HepG2 (cell line): ENCODE data around the gene IRAK1BP1. TPM values are rescaled to one million over a fixed set of nuclear protein-coding genes. Genes with fewer than 3 reads are reported as not detected.

Source experiments
- ATAC-seq: fragments of 200-7000 bp; cut with Tn5 transposase; 3 replicates; pipeline ENCODE4 v1.9.1; 2020; ENCODE audit warnings: mild to moderate bottlenecking, moderate library complexity
- BruUV-seq: library from RNA; stranded (reverse); fragments of 400-500 nt; replicated peaks from 2 replicates; lab custom pipeline; 2021; lab: Mats Ljungman, UMichigan
- CTCF ChIA-PET: fragments of 300-600 bp; formaldehyde crosslinking; extraction: SDS; loops from one replicate; lab custom pipeline; 2021; ENCODE audit warnings: low total read pairs, inconsistent platforms, low intra/inter-chr PET ratio; lab: Yijun Ruan, JAX
- POLR2A ChIA-PET: fragments of 350-600 bp; sonication (Branson Sonifier 250); formaldehyde crosslinking; loops from one replicate; lab custom pipeline; 2020; ENCODE audit warnings: antibody characterized with exemption, inconsistent platforms; lab: Yijun Ruan, JAX
- DNase-seq: peaks from one replicate; pipeline ENCODE4 v3.0.0-alpha.2; 2015; ENCODE audit warnings: low spot score
- FAIRE-seq: peaks from 3 replicates; lab custom pipeline; 2011; peaks lifted over from hg19 to GRCh38; lab: Jason Lieb, UNC
- H2AFZ ChIP-seq: one replicate; pipeline ENCODE4 v1.6.1; 2011; ENCODE audit warnings: low read length, inconsistent platforms
- H3K27ac ChIP-seq: fragments of 300-600 bp; 3 replicates; pipeline ENCODE4 v1.8.0; 2011; ENCODE audit warnings: mixed run types, mild to moderate bottlenecking, mixed read lengths, low read length, inconsistent platforms; ENCODE audit not compliant: insufficient read depth; ENCODE audit errors: extremely low read length
- H3K27me3 ChIP-seq, 2 experiments: fragments of 200-600 bp in 1 of 2; 2 replicates in 1 of 2; 3 replicates in 1 of 2; pipeline versions ENCODE4 v1.6.0 to v1.8.0; 2011; ENCODE audit warnings: low read length in 2 of 2, mild to moderate bottlenecking in 2 of 2, moderate library complexity in 2 of 2, inconsistent platforms in 1 of 2; ENCODE audit not compliant: insufficient read depth in 2 of 2, control insufficient read depth in 1 of 2
- H3K36me3 ChIP-seq, 2 experiments: fragments of 200-600 bp in 1 of 2; replicated peaks in 1 of 2; 2 replicates in 1 of 2; 3 replicates in 1 of 2; pipeline versions ENCODE4 v1.5.1 to v1.8.0; 2011; ENCODE audit warnings: low read length in 2 of 2, inconsistent platforms in 1 of 2; ENCODE audit not compliant: insufficient read depth in 2 of 2, control insufficient read depth in 1 of 2
- H3K4me1 ChIP-seq: 2 replicates; pipeline ENCODE4 v1.5.1; 2012; ENCODE audit warnings: low read length, inconsistent platforms; ENCODE audit not compliant: insufficient read depth
- H3K4me2 ChIP-seq: 2 replicates; pipeline ENCODE4 v1.6.0; 2011; ENCODE audit warnings: low read depth, low read length, inconsistent platforms
- H3K4me3 ChIP-seq, 3 experiments: fragments of 200-600 bp in 1 of 3; sonication (generic), shearing (Covaris generic) in 1 of 3; replicated peaks in 1 of 3; 2 replicates each; pipeline ENCODE4 v1.5.1; 2011 to 2016; ENCODE audit warnings: low read length in 3 of 3, inconsistent platforms in 2 of 3, low read depth in 2 of 3, mild to moderate bottlenecking in 2 of 3, control low read depth in 1 of 3, mixed read lengths in 1 of 3; ENCODE audit not compliant: insufficient read depth in 1 of 3
- H3K79me2 ChIP-seq: one replicate; pipeline ENCODE4 v1.6.1; 2011; ENCODE audit warnings: low read length, inconsistent platforms; ENCODE audit not compliant: insufficient read depth
- H3K9ac ChIP-seq: 2 replicates; pipeline ENCODE4 v1.6.0; 2011; ENCODE audit warnings: mild to moderate bottlenecking, low read depth, low read length, inconsistent platforms; ENCODE audit not compliant: insufficient read depth
- H3K9me3 ChIP-seq: 2 replicates; pipeline ENCODE4 v1.5.1; 2012; ENCODE audit warnings: mild to moderate bottlenecking, low read length
- H4K20me1 ChIP-seq: 2 replicates; pipeline ENCODE4 v1.6.0; 2011; ENCODE audit warnings: inconsistent platforms, mild to moderate bottlenecking, low read length, moderate library complexity; ENCODE audit not compliant: insufficient read depth
- ARHGAP35 ChIP-seq: sonication (generic); formaldehyde crosslinking; IDR thresholded peaks from 2 replicates; pipeline ENCODE4 v1.9.0; 2022; ENCODE audit warnings: mild to moderate bottlenecking, inconsistent platforms, moderate library complexity, missing genetic modification reagents, borderline replicate concordance
- CREB1 ChIP-seq, 2 experiments: fragments of 450-650 bp in 1 of 2; IDR thresholded peaks; 2 replicates each; pipeline ENCODE4 v1.6.1; 2016 to 2017; ENCODE audit warnings: control low read depth in 1 of 2, mild to moderate bottlenecking in 1 of 2, missing compliant biosample characterization in 1 of 2, missing genetic modification characterization in 1 of 2
- FOXK2 ChIP-seq: fragments of 450-650 bp; IDR thresholded peaks from 2 replicates; pipeline ENCODE4 v1.6.1; 2016
- IRF1 ChIP-seq: sonication (generic); formaldehyde crosslinking; IDR thresholded peaks from 2 replicates; pipeline ENCODE4 v1.4.0; 2020; ENCODE audit warnings: low read depth, mild to moderate bottlenecking, missing genetic modification reagents
- JUN ChIP-seq: sonication (generic); formaldehyde crosslinking; IDR thresholded peaks from 2 replicates; pipeline ENCODE4 v1.4.0; 2020; ENCODE audit warnings: mild to moderate bottlenecking, missing genetic modification reagents
- KDM5B ChIP-seq: sonication (generic); formaldehyde crosslinking; IDR thresholded peaks from 2 replicates; pipeline ENCODE4 v1.4.0; 2020; ENCODE audit warnings: missing genetic modification reagents, mild to moderate bottlenecking, borderline replicate concordance
- PBX2 ChIP-seq: IDR thresholded peaks from 2 replicates; pipeline ENCODE4 v1.6.1; 2016; ENCODE audit warnings: control low read depth
- SOX13 ChIP-seq, 3 experiments: fragments of 450-650 bp in 1 of 3; sonication (generic) in 1 of 3; formaldehyde crosslinking in 1 of 3; IDR thresholded peaks in 2 of 3; conservative IDR thresholded peaks in 1 of 3; 2 replicates each; pipeline versions ENCODE4 v1.5.0 to v1.6.1; 2016 to 2020; ENCODE audit warnings: antibody characterized with exemption in 1 of 3, mild to moderate bottlenecking in 1 of 3, missing compliant biosample characterization in 1 of 3, missing genetic modification reagents in 1 of 3, moderate library complexity in 1 of 3
- TFE3 ChIP-seq: IDR thresholded peaks from 2 replicates; pipeline ENCODE4 v1.6.1; 2016
- ZBTB1 ChIP-seq: sonication (generic); formaldehyde crosslinking; IDR thresholded peaks from 2 replicates; pipeline ENCODE4 v1.4.0; 2020; ENCODE audit warnings: missing genetic modification reagents, borderline replicate concordance
- ZNF143 ChIP-seq: sonication (generic); formaldehyde crosslinking; IDR thresholded peaks from 2 replicates; pipeline ENCODE4 v1.4.0; 2020; ENCODE audit warnings: missing genetic modification reagents
- ZNF180 ChIP-seq: sonication (generic); formaldehyde crosslinking; IDR thresholded peaks from 2 replicates; pipeline ENCODE4 v1.4.0; 2020; ENCODE audit warnings: low read depth, missing genetic modification reagents, borderline replicate concordance
- WGBS: methylation state at CpG from one replicate; pipeline ENCODE4 v1.1.6; 2017; ENCODE audit warnings: low lambda C conversion rate; 5-methylcytosine and 5-hydroxymethylcytosine counted together
- in situ Hi-C: cut with HindIII; loops from 2 replicates; pipeline ENCODE4 v1.10.0; 2017; ENCODE audit warnings: low pct_unique_long_range_greater_than_20kb; ENCODE audit not compliant: extremely low pct_ligation_motif_present
- intact Hi-C: fragments of 100-400 bp; cut with micrococcal nuclease; formaldehyde crosslinking; loops from one replicate; pipeline ENCODE4 v1.10.0; 2022; ENCODE audit not compliant: unreplicated experiment
- polyA plus RNA-seq, 8 experiments: library from polyadenylated mRNA; depleted of rRNA in 3 of 8; stranded (reverse) in 7 of 8; unstranded in 1 of 8; fragments of >200 nt; fragmentation: Illumina TruSeq in 4 of 8; extraction: Trizol in 4 of 8; gene quantifications; 2 replicates each; pipeline versions ENCODE4 v1.2.1 to v1.2.3, GENCODE V29; 2011 to 2016; ENCODE audit warnings: low read depth in 4 of 8, missing spikeins in 1 of 8, mixed read lengths in 1 of 8; ENCODE audit not compliant: insufficient read depth in 1 of 8
- total RNA-seq, 5 experiments: library from RNA; depleted of rRNA; stranded (reverse); fragments of >200 nt; fragmentation: Illumina TruSeq; extraction: Trizol; gene quantifications; 2 replicates each; pipeline ENCODE4 v1.2.3, GENCODE V29; 2016; ENCODE audit warnings: low read depth in 1 of 5
- TF ChIP-seq, protein P1 (sequence below): sonication (generic); formaldehyde crosslinking; IDR thresholded peaks from 2 replicates; pipeline ENCODE4 v1.9.0; 2021; ENCODE audit warnings: missing genetic modification reagents, mild to moderate bottlenecking, borderline replicate concordance
- TF ChIP-seq, protein P2 (sequence below): sonication (generic); formaldehyde crosslinking; IDR thresholded peaks from 2 replicates; pipeline ENCODE4 v1.5.1; 2020; ENCODE audit warnings: missing genetic modification reagents, mild to moderate bottlenecking, borderline replicate concordance
- TF ChIP-seq, protein P3 (sequence below): sonication (generic); formaldehyde crosslinking; IDR thresholded peaks from 2 replicates; pipeline ENCODE4 v1.4.0; 2020; ENCODE audit warnings: missing genetic modification reagents, mild to moderate bottlenecking, borderline replicate concordance

Gene IRAK1BP1
- total and polyA plus RNA-seq, 2 of the 13 experiments (the other 11 are each of a cell fraction or from before 2014, with no cell fraction given) = 0.86 to 1.5 TPM

- Histone ChIP-seq H3K4me3 (no peak overlapping the region), H3K79me2 (no peaks in the 10 kb centered on the region), H3K4me2 (no peak overlapping the region), H3K4me1 (no peaks in the 10 kb centered on the region), H4K20me1 (no peaks in the 10 kb centered on the region), H3K9me3 (no peaks in the 10 kb centered on the region), H3K36me3 (peaks cover 14 to 62% of the 10 kb centered on the region in 2 experiments), H3K27me3 (no peaks in the 10 kb centered on the region), H2AFZ (no peak overlapping the region), H3K27ac (no peak overlapping the region), H3K9ac (no peak overlapping the region)
- ChIA-PET POLR2A (no interaction called here), CTCF (no interaction called here)
- ATAC-seq (no peak), FAIRE-seq (no peak), DNase-seq (no peak)
- intact Hi-C loops (no loop called here), in situ Hi-C loops (no loop called here)
- 96% methylated on average over 1 of the region's 1 CpG for whole genome bisulfite sequencing
- BruUV-seq = no TSS peak
- TF ChIP-seq JUN (CRISPR knock-in tag) (no peak), ZNF180 (no peak), TFE3 (CRISPR knock-in tag) (no peak), SOX13 (IDR thresholded peaks at IDR 0.05) (no peak), SOX13 (CRISPR knock-in tag; conservative IDR thresholded peaks at IDR 0.05 in 1 of 2, IDR thresholded peaks at IDR 0.05 in 1 of 2) (no peak), ZBTB1 (CRISPR knock-in tag) (no peak), PBX2 (CRISPR knock-in tag) (no peak), CREB1 (IDR thresholded peaks at IDR 0.05) (no peak), CREB1 (CRISPR knock-in tag; IDR thresholded peaks at IDR 0.05) (no peak), FOXK2 (no peak), ARHGAP35 (CRISPR knock-in tag) (no peak), ZNF143 (no peak), KDM5B (CRISPR knock-in tag) (no peak), IRF1 (CRISPR knock-in tag) (no peak)
- TF ChIP-seq, protein P1, sequence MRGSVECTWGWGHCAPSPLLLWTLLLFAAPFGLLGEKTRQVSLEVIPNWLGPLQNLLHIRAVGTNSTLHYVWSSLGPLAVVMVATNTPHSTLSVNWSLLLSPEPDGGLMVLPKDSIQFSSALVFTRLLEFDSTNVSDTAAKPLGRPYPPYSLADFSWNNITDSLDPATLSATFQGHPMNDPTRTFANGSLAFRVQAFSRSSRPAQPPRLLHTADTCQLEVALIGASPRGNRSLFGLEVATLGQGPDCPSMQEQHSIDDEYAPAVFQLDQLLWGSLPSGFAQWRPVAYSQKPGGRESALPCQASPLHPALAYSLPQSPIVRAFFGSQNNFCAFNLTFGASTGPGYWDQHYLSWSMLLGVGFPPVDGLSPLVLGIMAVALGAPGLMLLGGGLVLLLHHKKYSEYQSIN (CRISPR knock-in tag) = no peak
- TF ChIP-seq, protein P2, sequence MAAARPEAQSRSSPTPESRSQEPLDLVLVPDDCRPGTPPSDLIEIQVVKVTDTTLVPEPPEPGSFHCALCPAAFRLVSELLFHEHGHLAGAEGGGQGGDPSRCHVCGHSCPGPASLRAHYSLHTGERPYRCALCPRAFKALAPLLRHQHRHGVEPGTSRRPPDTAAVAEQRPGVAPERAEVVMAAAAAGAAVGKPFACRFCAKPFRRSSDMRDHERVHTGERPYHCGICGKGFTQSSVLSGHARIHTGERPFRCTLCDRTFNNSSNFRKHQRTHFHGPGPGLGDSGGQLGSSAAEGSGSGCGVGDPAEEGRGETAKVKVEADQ = no peak
- TF ChIP-seq, protein P3, sequence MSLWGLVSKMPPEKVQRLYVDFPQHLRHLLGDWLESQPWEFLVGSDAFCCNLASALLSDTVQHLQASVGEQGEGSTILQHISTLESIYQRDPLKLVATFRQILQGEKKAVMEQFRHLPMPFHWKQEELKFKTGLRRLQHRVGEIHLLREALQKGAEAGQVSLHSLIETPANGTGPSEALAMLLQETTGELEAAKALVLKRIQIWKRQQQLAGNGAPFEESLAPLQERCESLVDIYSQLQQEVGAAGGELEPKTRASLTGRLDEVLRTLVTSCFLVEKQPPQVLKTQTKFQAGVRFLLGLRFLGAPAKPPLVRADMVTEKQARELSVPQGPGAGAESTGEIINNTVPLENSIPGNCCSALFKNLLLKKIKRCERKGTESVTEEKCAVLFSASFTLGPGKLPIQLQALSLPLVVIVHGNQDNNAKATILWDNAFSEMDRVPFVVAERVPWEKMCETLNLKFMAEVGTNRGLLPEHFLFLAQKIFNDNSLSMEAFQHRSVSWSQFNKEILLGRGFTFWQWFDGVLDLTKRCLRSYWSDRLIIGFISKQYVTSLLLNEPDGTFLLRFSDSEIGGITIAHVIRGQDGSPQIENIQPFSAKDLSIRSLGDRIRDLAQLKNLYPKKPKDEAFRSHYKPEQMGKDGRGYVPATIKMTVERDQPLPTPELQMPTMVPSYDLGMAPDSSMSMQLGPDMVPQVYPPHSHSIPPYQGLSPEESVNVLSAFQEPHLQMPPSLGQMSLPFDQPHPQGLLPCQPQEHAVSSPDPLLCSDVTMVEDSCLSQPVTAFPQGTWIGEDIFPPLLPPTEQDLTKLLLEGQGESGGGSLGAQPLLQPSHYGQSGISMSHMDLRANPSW (CRISPR knock-in tag) = no peak
These were observed 75.1 kb downstream of the IRAK1BP1 start for GRCh38 chr6:78942446-78942845.
